ENCODE data around the gene COX7A2L.
"Not testable (repeated sequence)": the region's sequence is repeated elsewhere in the genome, so short reads cannot be mapped to it uniquely, and the experiment has no call there.

Gene COX7A2L

DNA sequence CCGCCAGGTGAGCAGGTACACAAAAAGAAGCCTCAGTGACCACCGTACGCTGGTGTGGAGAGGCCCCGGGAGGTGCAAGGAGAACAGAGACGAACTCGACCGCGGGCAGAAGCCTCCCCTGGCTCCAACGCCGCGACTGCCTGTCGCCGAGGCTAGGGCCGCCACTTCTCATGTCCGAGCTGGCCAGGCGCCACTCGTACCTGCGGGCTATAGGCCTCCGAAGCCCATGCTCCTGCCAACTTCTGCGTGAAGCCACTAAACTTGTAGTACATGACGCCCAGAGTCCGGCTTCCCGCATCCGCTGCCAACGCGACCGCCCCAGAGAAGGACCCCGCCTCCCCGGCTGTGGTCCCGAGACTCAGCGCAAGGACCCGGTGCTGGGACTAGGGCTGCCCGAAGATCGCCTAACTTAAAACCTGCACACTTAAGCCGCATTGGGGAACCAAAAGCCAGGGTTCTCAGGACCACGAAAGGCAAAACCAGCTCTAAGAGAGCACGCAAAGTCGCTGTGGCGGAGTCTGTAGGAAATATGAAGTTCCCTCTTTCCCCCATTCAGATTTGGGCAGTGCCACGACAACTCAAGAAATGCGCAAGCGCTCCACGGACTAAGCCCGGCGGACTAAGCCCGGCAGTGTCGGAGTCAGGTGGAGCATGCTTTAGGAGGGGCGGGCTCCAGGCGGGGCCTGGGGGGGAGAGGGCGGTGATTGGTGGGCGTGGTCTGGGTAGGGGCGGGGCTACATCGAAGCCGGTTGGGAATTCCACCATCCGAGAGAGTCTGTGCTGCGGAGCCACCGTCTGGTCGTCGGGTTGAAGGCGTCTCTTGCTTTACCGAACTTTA lies at the start of gene COX7A2L:
COX7A2L (minus strand) TSS at position 328 of the 838 bp plus-strand sequence; CDS start at position 272, 56 bp downstream.
- DNase-seq (ENCODE audit: low read depth, low spot score), result peak; percentile 94

DNA sequence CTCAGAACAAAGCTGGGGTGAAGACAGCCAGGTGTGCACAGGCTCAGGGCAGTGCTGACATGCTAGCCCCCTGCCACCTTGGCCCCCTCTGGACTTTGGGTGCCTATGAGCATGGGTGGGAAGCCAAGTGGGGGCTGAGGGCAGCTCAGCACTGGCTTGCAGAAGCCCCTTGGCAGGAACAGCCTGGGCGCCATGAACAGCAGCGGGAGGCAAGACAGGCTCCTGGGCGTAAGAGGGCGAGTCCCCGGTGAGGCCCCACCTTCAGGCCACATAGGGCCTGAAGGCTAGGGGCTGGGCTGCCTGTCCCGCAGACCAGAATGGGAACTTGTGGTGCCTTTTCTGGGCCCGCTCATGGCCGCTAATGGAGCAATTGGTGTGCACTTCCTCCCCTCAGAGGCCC lies 47.0 kb upstream of the COX7A2L start:
- no peak for DNase-seq (ENCODE audit: low read depth, low spot score)

- DNase-seq (ENCODE audit: low read depth, low spot score), result no peak
Observed at GRCh38 chr2:42407476-42407875, 46.5 kb upstream of the COX7A2L start.

GRCh38 chr2:42404676-42405075 lies 43.7 kb upstream of the COX7A2L start:
- DNase-seq (ENCODE audit: low read depth, low spot score), result no peak

DNA sequence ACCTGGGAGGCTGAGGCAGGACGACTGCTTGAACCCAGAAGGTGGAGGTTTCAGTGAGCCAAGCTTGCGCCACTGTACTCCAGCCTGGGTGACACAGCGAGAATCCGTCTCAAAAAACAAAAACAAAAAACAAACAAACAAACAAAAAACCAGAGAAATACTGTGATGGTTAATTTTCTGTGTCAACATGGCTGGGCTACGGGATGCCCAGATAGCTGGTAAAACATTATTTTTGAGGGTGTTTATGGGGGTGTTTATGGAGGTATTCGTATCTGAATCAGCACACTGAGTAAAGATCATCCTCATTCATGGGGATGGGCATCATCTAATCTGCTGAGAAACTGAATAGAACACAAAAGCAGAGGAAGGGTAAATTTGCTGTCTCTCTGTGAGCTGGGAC lies 40.8 kb upstream of the COX7A2L start:
- DNase-seq (ENCODE audit: low read depth, low spot score), result no peak

DNA sequence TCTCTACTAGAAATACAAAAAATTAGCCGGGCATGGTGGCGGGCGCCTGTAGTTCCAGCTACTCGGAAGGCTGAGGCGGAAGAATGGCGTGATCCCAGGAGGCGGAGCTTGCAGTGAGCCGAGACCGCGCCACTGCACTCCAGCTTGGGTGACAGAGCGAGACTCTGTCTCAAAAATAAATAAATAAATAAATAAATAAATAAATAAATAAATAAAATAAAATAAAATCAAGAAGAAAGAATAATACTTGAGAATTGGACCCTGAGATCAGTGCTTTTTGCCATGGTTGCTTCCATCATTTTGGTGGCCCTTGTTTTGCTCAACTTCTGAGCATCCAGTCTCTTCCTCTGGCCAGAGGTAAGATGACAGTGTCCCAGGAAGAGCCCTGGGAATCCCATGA lies 37.0 kb upstream of the COX7A2L start:
- DNase-seq (ENCODE audit: low read depth, low spot score), result not testable (repeated sequence)

- not testable (repeated sequence) for DNase-seq (ENCODE audit: low read depth, low spot score)
Observed at GRCh38 chr2:42393320-42393719, 32.3 kb upstream of the COX7A2L start.

DNA sequence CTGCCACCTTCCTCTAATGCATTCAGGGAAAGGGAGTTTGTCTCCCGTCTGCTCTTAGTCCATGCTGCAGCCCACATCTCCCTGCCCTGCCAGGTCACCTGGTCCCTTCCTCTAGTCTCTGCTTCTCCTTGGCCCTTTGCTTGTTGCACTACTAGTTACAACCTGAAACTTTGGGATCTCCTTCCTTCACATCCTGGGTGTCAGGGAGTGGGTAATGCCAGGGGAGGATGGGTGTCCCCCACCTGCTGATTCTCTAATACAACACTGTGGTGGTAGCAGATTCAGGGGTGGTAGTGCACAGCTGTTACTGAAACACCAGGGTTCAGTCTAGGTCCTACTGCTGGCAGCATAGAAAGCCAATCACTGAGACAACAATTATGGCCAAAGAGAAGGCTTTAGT lies 31.2 kb upstream of the COX7A2L start:
- no peak for DNase-seq (ENCODE audit: low read depth, low spot score)

DNA sequence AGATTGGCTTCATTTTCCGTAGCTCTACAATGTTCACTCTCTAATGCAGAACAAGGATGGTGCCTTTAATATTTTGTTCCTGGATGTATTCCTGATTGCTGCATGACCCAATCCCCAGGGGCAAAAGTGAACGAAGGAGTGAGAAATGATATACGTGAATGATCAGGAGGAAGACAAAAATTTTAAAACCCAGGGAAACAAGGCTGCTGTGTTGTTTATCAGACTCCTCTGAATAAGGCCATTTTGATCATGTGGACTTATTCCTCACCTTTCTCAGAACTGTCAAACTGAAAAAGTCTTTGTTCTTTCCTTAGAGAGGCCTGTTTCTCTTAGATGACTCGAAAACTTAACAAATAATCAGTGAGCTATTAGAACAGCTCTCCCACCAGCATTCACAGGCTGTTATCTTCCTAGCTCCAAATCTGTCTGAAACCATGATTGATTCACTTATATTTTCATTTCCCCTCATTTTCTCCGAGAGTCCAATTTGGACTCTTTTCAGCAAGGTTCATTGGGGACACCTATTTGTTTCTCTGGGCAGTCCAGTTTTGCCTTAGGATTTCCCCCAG lies 29.5 kb upstream of the COX7A2L start:
- DNase-seq (ENCODE audit: low read depth, low spot score), result no peak

- no peak for DNase-seq (ENCODE audit: low read depth, low spot score)
Observed at GRCh38 chr2:42386682-42387081, 25.7 kb upstream of the COX7A2L start.

GRCh38 chr2:42385225-42385624 lies 24.2 kb upstream of the COX7A2L start:
- no peak for DNase-seq (ENCODE audit: low read depth, low spot score)

DNA sequence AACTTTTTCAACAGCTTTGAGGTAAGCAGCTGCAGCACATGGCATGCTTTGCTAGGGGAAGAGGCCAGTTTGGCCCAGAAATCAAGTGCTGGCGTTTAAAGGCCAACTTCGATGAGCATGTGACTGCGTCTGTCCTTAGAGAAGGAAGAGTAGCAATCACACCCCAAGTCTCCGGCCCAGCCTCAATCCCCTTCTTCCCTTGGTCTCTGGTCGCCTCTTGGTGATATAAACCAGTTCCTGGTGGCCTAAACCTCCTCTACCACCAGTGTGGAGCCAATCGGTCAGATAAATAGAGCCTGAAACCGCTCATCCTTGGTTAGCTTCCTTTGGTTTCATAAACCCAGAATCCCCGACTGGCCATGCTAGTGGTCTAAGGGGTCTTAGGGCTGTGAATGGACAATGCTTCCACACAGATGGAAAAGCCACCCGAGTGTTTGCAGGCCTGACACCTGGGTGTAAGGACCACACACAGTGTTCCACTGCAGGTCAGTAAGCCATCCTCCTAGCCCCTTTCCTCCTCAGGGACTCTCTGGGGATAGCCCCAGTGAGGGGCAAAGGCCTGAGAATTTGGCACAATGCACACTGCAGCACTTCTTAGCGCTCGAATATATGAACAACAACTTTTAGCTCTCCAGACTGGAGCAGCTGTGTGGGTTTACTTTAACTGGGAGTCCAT lies 23.0 kb upstream of the COX7A2L start:
- DNase-seq (ENCODE audit: low read depth, low spot score), result no peak

DNA sequence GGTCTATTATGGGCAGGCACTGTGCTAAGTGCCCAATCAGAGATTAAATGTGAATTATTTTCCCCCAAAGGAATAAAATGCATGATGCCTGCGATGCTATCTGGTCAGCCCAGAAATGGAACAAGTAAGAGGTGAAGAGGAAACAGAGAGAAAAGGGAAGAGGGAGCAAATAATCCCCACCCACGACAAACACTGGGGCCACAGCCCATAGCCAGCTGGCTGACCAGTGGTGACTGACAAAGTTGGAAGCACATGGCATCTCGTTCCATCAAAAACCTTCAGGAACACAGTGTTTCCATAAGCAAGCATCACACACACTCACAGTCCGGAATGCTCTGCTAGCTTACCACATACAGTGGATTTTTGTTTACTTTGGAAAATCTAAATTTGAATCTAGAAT lies 21.1 kb upstream of the COX7A2L start:
- no peak for DNase-seq (ENCODE audit: low read depth, low spot score)

- DNase-seq (ENCODE audit: low read depth, low spot score), result not testable (repeated sequence)
Observed at GRCh38 chr2:42380026-42380425, 19.0 kb upstream of the COX7A2L start.

GRCh38 chr2:42378415-42378814 lies 17.4 kb upstream of the COX7A2L start:
- no peak for DNase-seq (ENCODE audit: low read depth, low spot score)

DNA sequence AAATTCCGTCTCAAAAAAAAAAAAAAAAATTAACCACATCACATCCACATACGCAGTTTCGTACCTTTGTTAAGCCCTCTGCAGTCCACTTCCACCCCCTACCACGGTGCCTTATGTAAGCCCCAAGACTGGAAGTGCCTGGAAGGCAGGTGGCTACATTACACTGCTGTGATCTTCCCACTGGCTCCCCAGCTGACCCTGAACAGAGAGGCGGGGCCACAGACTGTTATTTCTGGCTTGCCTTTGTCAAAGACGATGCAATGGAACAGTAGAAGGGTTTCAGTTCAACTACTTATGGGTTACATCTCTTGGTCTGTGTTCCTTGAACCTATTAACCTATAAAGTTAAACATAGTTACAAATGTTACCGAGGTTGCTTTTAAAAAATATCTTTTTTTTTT lies 15.7 kb upstream of the COX7A2L start:
- no peak for DNase-seq (ENCODE audit: low read depth, low spot score)

- no peak for DNase-seq (ENCODE audit: low read depth, low spot score)
Observed at GRCh38 chr2:42372474-42373200, 11.6 kb upstream of the COX7A2L start.

GRCh38 chr2:42371611-42372473 lies 10.8 kb upstream of the COX7A2L start:
- DNase-seq (ENCODE audit: low read depth, low spot score), result no peak

DNA sequence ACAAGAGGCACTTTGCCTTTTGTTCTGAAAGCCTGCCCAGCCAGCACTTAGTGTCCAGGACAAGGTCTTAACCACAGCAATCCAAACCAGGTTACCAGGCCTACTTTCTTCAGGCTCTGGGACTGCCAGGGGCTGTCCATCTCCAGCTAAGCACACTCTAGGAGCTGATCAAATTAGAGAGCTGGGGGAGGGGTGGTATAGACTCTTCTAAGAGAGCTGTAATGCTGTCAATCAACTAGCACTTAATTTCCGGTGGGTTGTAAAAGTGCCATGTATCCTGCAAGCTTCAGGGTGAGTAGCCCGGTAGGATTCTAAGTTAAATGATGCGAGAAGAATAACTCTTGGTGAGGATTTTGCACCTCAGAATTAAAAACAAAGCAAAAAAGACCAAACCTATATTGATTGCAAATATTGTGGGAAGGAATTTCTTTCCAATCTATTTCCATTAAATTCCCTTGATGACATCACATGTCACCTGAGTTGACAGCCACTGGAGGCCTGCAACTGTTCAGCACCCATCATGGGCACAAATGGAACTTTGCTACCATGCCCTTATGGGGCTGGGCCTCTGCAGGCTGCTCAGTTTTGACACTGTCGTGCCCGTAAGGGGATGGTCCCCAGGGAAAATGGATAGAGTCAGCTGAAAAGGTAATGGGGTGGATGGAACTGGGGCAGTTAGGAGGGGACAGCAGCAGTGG lies 8.7 kb upstream of the COX7A2L start:
- DNase-seq (ENCODE audit: low read depth, low spot score), result no peak

- DNase-seq (ENCODE audit: low read depth, low spot score), result no peak
Observed at GRCh38 chr2:42368817-42369531, 8.0 kb upstream of the COX7A2L start.
